Erythroblast (primary cell): ENCODE results near the gene NKX1-2.

Experiments used
- GATA1 ChIP-seq: IDR thresholded peaks from 2 replicates; pipeline ENCODE4 v1.6.1; 2011; ENCODE audit warnings: low read depth, mild to moderate bottlenecking, control low read depth, low read length, moderate library complexity
- POLR2A ChIP-seq: IDR thresholded peaks from 2 replicates; pipeline ENCODE4 v1.6.1; 2011; ENCODE audit warnings: mild to moderate bottlenecking, low read length

DNA sequence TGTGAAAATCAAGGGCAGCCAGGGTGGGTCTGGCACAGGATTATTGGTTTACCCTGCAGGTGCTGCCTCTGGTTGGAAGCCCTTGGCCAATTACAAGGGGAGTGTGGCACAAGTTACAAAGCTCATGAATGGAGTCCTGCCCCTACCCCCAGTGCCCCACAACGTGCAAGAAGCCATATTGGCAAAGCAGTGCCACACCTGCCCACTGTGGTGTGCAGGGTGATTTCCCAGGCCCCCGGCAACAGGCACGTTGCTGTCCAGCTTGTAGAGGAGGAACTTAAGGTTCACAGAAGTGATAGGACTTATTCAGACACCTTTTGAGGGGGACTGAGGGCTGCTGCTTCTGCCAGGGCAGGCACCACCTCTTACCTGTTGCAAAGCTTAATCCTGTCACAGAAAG is 23.2 kb upstream of the NKX1-2 start:
- no peak for TF ChIP-seq POLR2A
- no peak for TF ChIP-seq GATA1
